Natural killer cell (primary cell): ENCODE measurements around the gene CRTC1. TPM values are rescaled to one million over a fixed set of nuclear protein-coding genes. Genes with fewer than 3 reads are reported as not detected.

Experiments
- ATAC-seq, 3 donors: fragments of 150-1000 bp in 2 of 3; fragments of 200-7000 bp in 1 of 3; cut with Tn5 transposase; 1 replicate in 1 of 3; 2 replicates in 2 of 3; pipeline ENCODE4 v1.10.0; 2021; ENCODE audit warnings: mild to moderate bottlenecking in 2 of 3, moderate library complexity in 2 of 3
- DNase-seq, 2 donors: peaks; one replicate each; pipeline versions ENCODE4 v3.0.0 to v3.0.0-alpha.2; 2013 to 2021; ENCODE audit warnings: mixed read lengths in 1 of 2
- H3K27ac ChIP-seq: one replicate; pipeline ENCODE4 v1.5.1; 2013; ENCODE audit warnings: mild to moderate bottlenecking, low read length
- H3K27me3 ChIP-seq: one replicate; pipeline ENCODE4 v1.6.1; 2013; ENCODE audit warnings: low read length; ENCODE audit not compliant: control insufficient read depth, insufficient read depth
- H3K36me3 ChIP-seq: one replicate; pipeline ENCODE4 v1.6.1; 2013; ENCODE audit warnings: low read length; ENCODE audit not compliant: control insufficient read depth, insufficient read depth
- H3K4me1 ChIP-seq: one replicate; pipeline ENCODE4 v1.6.1; 2013; ENCODE audit warnings: low read length; ENCODE audit not compliant: control insufficient read depth, insufficient read depth
- H3K4me3 ChIP-seq: one replicate; pipeline ENCODE4 v1.5.1; 2013; ENCODE audit warnings: low read length
- H3K9me3 ChIP-seq: one replicate; pipeline ENCODE4 v1.6.1; 2013; ENCODE audit warnings: low read length; ENCODE audit not compliant: control insufficient read depth, insufficient read depth
- H3K27ac Mint-ChIP-seq, 2 donors: one replicate each; pipeline ENCODE4 v1.8.0; 2022; ENCODE audit warnings: mild to moderate bottlenecking in 2 of 2, mixed read lengths in 2 of 2, moderate library complexity in 1 of 2
- H3K27me3 Mint-ChIP-seq, 2 donors: one replicate each; pipeline ENCODE4 v1.8.0; 2022; ENCODE audit warnings: low read depth in 2 of 2, mixed read lengths in 2 of 2
- H3K36me3 Mint-ChIP-seq: one replicate; pipeline ENCODE4 v1.8.0; 2022; ENCODE audit warnings: mixed read lengths
- H3K4me1 Mint-ChIP-seq, 2 donors: one replicate each; pipeline ENCODE4 v1.8.0; 2022; ENCODE audit warnings: mixed read lengths in 2 of 2
- H3K4me3 Mint-ChIP-seq: one replicate; pipeline ENCODE4 v1.8.0; 2022; ENCODE audit warnings: mild to moderate bottlenecking, moderate library complexity, mixed read lengths
- H3K9me3 Mint-ChIP-seq, 2 donors: one replicate each; pipeline ENCODE4 v1.8.0; 2022; ENCODE audit warnings: mixed read lengths in 2 of 2
- CTCF ChIP-seq: fragments of 200-600 bp; IDR thresholded peaks from one replicate; pipeline ENCODE4 v1.8.0; 2022; ENCODE audit warnings: antibody characterized with exemption
- whole genome bisulfite sequencing: methylation state at CpG from one replicate; pipeline ENCODE4 v1.1.7; 2013; ENCODE audit warnings: missing lambda C conversion rate; ENCODE audit not compliant: insufficient coverage; 5-methylcytosine and 5-hydroxymethylcytosine counted together
- intact Hi-C: fragments of 100-400 bp; cut with micrococcal nuclease; formaldehyde crosslinking; loops from one replicate; pipeline ENCODE4 v1.14.2; 2022
- total RNA-seq, 4 donors: library from RNA; stranded (reverse); fragments of 120-200 nt in 1 of 4; gene quantifications; one replicate each; pipeline versions ENCODE4 v1.2.3 to v1.2.4, GENCODE V29; 2013 to 2022

CRTC1 gene
- total RNA-seq, 3 donors from 2014 or later (not counting 1 experiment from before 2014, with no cell fraction given): 14.1 to 17.0 (median 14.3) TPM

GRCh38 chr19:18768997-18769891, 85.8 kb downstream of the CRTC1 start:
- H3K36me3 ChIP-seq: no peaks in the 10 kb centered on the region
- no peaks in the 10 kb centered on the region for H3K27me3 Mint-ChIP-seq
- H3K9me3 Mint-ChIP-seq: no peaks in the 10 kb centered on the region
- no peaks in the 10 kb centered on the region for H3K27me3 ChIP-seq
- intact Hi-C loops: no loop called here
- TF ChIP-seq CTCF: no peak
- no peak overlapping the region for H3K4me3 ChIP-seq
- no peak overlapping the region for H3K27ac Mint-ChIP-seq
- peaks cover 0 to 8% of the 10 kb centered on the region in 2 donors for H3K4me1 Mint-ChIP-seq
- no peak for DNase-seq
- ATAC-seq: no peak
- no peak overlapping the region for H3K4me3 Mint-ChIP-seq
- H3K4me1 ChIP-seq: no peaks in the 10 kb centered on the region
- no peaks in the 10 kb centered on the region for H3K9me3 ChIP-seq
- no peak overlapping the region for H3K27ac ChIP-seq
- H3K36me3 Mint-ChIP-seq: no peaks in the 10 kb centered on the region
- WGBS: 96% methylated on average over 21 of the region's 24 CpGs

- H3K9me3 Mint-ChIP-seq: no peaks in the 10 kb centered on the region
- no peaks in the 10 kb centered on the region for H3K9me3 ChIP-seq
- no peak overlapping the region for H3K27ac Mint-ChIP-seq
- no peaks in the 10 kb centered on the region for H3K27me3 Mint-ChIP-seq
- no peaks in the 10 kb centered on the region for H3K36me3 ChIP-seq
- WGBS: 94% methylated on average over 15 of the region's 15 CpGs
- no peak for TF ChIP-seq CTCF
- no peak overlapping the region for H3K4me3 Mint-ChIP-seq
- intact Hi-C loops: no loop called here
- H3K27ac ChIP-seq: no peak overlapping the region
- DNase-seq (no peak), ATAC-seq (no peak)
- H3K4me3 ChIP-seq: no peak overlapping the region
- H3K27me3 ChIP-seq: no peaks in the 10 kb centered on the region
- H3K36me3 Mint-ChIP-seq: no peaks in the 10 kb centered on the region
- no peaks in the 10 kb centered on the region for H3K4me1 ChIP-seq
- peaks cover 0 to 8% of the 10 kb centered on the region in 2 donors for H3K4me1 Mint-ChIP-seq
Observed at GRCh38 chr19:18769989-18770528, 86.6 kb downstream of the CRTC1 start.

DNA sequence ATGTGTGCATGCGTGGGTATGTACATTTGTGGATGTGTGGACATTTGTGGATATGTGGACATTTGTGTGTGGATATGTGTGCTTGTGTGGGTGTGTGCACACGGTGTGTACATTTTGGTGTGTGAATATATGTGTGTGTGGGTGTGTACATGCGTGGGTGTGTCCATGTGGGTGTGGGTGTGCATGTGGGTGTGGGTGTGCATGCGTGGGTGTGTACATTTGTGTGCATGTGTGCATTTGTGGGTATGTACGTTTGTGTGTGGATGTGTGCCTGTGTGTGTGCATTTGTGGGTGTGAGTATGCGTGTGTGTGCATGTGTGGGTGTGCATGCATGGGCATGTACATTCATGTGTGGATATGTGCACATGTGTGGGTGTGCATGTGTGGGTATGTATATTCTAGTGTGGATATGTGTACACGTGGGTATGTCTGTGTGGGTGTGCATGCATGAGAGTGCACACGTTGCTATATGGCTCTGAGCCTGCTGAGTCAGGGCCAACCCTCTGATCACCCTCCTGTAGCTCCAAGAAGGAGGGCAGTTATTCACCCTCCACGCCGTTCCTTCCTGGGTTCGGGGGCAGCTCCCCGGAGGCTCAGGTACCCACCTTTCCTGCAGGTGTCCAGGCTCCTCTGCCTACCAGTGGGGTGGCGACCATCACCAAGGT, 87.3 kb downstream of the CRTC1 start:
- H3K27ac ChIP-seq: no peak overlapping the region
- Mint-ChIP-seq H3K4me3 (no peak overlapping the region), H3K27ac (no peak overlapping the region), H3K27me3 (no peaks in the 10 kb centered on the region), H3K4me1 (peaks cover 0 to 8% of the 10 kb centered on the region in 2 donors), H3K9me3 (no peaks in the 10 kb centered on the region), H3K36me3 (no peaks in the 10 kb centered on the region)
- DNase-seq (no peak), ATAC-seq (no peak)
- H3K4me1 ChIP-seq: no peaks in the 10 kb centered on the region
- no peaks in the 10 kb centered on the region for H3K36me3 ChIP-seq
- WGBS: 87% methylated on average over 13 of the region's 13 CpGs
- intact Hi-C loops: no loop called here
- TF ChIP-seq CTCF: no peak
- H3K27me3 ChIP-seq: no peaks in the 10 kb centered on the region
- H3K9me3 ChIP-seq: no peaks in the 10 kb centered on the region
- H3K4me3 ChIP-seq: no peak overlapping the region
